Fibroblast of lung (primary cell): Measurements from ENCODE around the gene POT1.

ENCODE experiments used
- EZH2 ChIP-seq: IDR thresholded peaks from 2 replicates; pipeline ENCODE4 v1.5.1; 2012; ENCODE audit warnings: low read length, control low read depth, mild to moderate bottlenecking; ENCODE audit errors: missing control alignments
- TF ChIP-seq, protein P1 (sequence below), 2 donors: IDR thresholded peaks in 1 of 2; conservative IDR thresholded peaks in 1 of 2; 1 replicate in 1 of 2; 2 replicates in 1 of 2; pipeline ENCODE4 v1.5.1; 2011 to 2012; ENCODE audit warnings: low read length in 2 of 2, control low read depth in 1 of 2, inconsistent platforms in 1 of 2, low read depth in 1 of 2, mild to moderate bottlenecking in 1 of 2

- TF ChIP-seq, protein P1, sequence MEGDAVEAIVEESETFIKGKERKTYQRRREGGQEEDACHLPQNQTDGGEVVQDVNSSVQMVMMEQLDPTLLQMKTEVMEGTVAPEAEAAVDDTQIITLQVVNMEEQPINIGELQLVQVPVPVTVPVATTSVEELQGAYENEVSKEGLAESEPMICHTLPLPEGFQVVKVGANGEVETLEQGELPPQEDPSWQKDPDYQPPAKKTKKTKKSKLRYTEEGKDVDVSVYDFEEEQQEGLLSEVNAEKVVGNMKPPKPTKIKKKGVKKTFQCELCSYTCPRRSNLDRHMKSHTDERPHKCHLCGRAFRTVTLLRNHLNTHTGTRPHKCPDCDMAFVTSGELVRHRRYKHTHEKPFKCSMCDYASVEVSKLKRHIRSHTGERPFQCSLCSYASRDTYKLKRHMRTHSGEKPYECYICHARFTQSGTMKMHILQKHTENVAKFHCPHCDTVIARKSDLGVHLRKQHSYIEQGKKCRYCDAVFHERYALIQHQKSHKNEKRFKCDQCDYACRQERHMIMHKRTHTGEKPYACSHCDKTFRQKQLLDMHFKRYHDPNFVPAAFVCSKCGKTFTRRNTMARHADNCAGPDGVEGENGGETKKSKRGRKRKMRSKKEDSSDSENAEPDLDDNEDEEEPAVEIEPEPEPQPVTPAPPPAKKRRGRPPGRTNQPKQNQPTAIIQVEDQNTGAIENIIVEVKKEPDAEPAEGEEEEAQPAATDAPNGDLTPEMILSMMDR (conservative IDR thresholded peaks at IDR 0.05 in 1 of 2, IDR thresholded peaks at IDR 0.05 in 1 of 2; ENCODE audit: low read depth in 1 of 2, low read length in 2 of 2), result no peak
- TF ChIP-seq EZH2, result no peak
Observed at GRCh38 chr7:124839687-124840086, 89.9 kb downstream of the POT1 start.
